ENCODE measurements around the gene IFRD2.
"Not testable (repeated sequence)": the region's sequence is repeated elsewhere in the genome, so short reads cannot be mapped to it uniquely, and the experiment has no call there.

Gene IFRD2

GRCh38 chr3:50279255-50280016, 12.8 kb downstream of the IFRD2 start:
- DNase-seq: no peak

GRCh38 chr3:50278880-50279224, 13.4 kb downstream of the IFRD2 start, which contains the start of gene LSMEM2:
Gene LSMEM2, plus strand, starts transcription at chr3:50279087. Its CDS starts 27 bp downstream, at chr3:50279114.
- DNase-seq: no peak

- no peak for DNase-seq
These were observed 13.9 kb downstream of the IFRD2 start for GRCh38 chr3:50278123-50278879.

GRCh38 chr3:50276762-50277101, 15.5 kb downstream of the IFRD2 start:
- DNase-seq: no peak

- DNase-seq: no peak
These were observed 16.1 kb downstream of the IFRD2 start for GRCh38 chr3:50275996-50276761.

GRCh38 chr3:50275141-50275995, 16.9 kb downstream of the IFRD2 start:
- DNase-seq: no peak

GRCh38 chr3:50274371-50275104, 17.7 kb downstream of the IFRD2 start:
- peak; percentile 40 for DNase-seq

- DNase-seq: no peak
These were observed 18.6 kb downstream of the IFRD2 start for GRCh38 chr3:50273689-50274065.

GRCh38 chr3:50272911-50273688, 19.1 kb downstream of the IFRD2 start:
- DNase-seq: peak; percentile 60

- DNase-seq: not testable (repeated sequence)
These were observed 19.7 kb downstream of the IFRD2 start for GRCh38 chr3:50272538-50272910.

GRCh38 chr3:50271314-50271936, 20.8 kb downstream of the IFRD2 start:
- DNase-seq: no peak

- no peak for DNase-seq
These were observed 21.6 kb downstream of the IFRD2 start for GRCh38 chr3:50270422-50271224.

GRCh38 chr3:50269977-50270413, 22.2 kb downstream of the IFRD2 start:
- DNase-seq: no peak

GRCh38 chr3:50269460-50269859, 22.8 kb downstream of the IFRD2 start:
- no peak for DNase-seq

- no peak for DNase-seq
These were observed 23.4 kb downstream of the IFRD2 start, which contains the start of gene SEMA3B for GRCh38 chr3:50268703-50269451. Gene SEMA3B, plus strand, starts transcription at chr3:50269147. Its CDS starts 94 bp downstream, at chr3:50269241.

GRCh38 chr3:50268276-50268675, 24.0 kb downstream of the IFRD2 start:
- no peak for DNase-seq

- no peak for DNase-seq
These were observed 24.8 kb downstream of the IFRD2 start for GRCh38 chr3:50267280-50267913.

- no peak for DNase-seq
These were observed 25.4 kb downstream of the IFRD2 start for GRCh38 chr3:50266836-50267235.

All from fibroblast of skin of right quadriceps (primary cell).